CD14-positive monocyte (primary cell): Measurements from ENCODE around the gene PPP4R3B. TPM values are rescaled to one million over a fixed set of nuclear protein-coding genes. Genes with fewer than 3 reads are reported as not detected.

Experiments used
- DNase-seq, 3 donors: peaks; one replicate each; pipeline ENCODE4 v3.0.0-alpha.2; 2011 to 2022
- H2AFZ ChIP-seq: 2 replicates; pipeline ENCODE4 v1.6.0; 2012; ENCODE audit warnings: mild to moderate bottlenecking, low read depth, low read length, inconsistent platforms; ENCODE audit not compliant: insufficient read depth, poor library complexity, severe bottlenecking
- H3K27ac ChIP-seq, 2 donors: 1 replicate in 1 of 2; 2 replicates in 1 of 2; pipeline ENCODE4 v1.5.1; 2012 to 2013; ENCODE audit warnings: low read length in 2 of 2, control low read depth in 1 of 2, inconsistent platforms in 1 of 2, low read depth in 1 of 2, mild to moderate bottlenecking in 1 of 2
- H3K27me3 ChIP-seq, 2 donors: one replicate each; pipeline versions ENCODE4 v1.6.0 to v1.6.1; 2011 to 2013; ENCODE audit warnings: low read length in 2 of 2; ENCODE audit not compliant: control insufficient read depth in 2 of 2, insufficient read depth in 2 of 2
- H3K36me3 ChIP-seq, 2 donors: replicated peaks in 1 of 2; 1 replicate in 1 of 2; 2 replicates in 1 of 2; pipeline versions ENCODE4 v1.5.1 to v1.6.1; 2012 to 2013; ENCODE audit warnings: low read length in 2 of 2, control low read depth in 1 of 2, inconsistent platforms in 1 of 2, mild to moderate bottlenecking in 1 of 2; ENCODE audit not compliant: insufficient read depth in 2 of 2, control insufficient read depth in 1 of 2
- H3K4me1 ChIP-seq, 2 donors: 1 replicate in 1 of 2; 2 replicates in 1 of 2; pipeline versions ENCODE4 v1.5.1 to v1.6.1; 2012 to 2013; ENCODE audit warnings: low read length in 2 of 2, control low read depth in 1 of 2, inconsistent platforms in 1 of 2, mild to moderate bottlenecking in 1 of 2, moderate library complexity in 1 of 2; ENCODE audit not compliant: insufficient read depth in 2 of 2, control insufficient read depth in 1 of 2
- H3K4me2 ChIP-seq: replicated peaks from 2 replicates; pipeline ENCODE3; 2012; ENCODE audit warnings: low read length, moderate library complexity, mild to moderate bottlenecking; ENCODE audit not compliant: poor library complexity, severe bottlenecking; ENCODE audit errors: extremely low read depth
- H3K4me3 ChIP-seq, 3 experiments: fragments of 200-600 bp in 1 of 3; sonication (generic) in 1 of 3; replicated peaks in 1 of 3; 1 replicate in 2 of 3; 2 replicates in 1 of 3; pipeline ENCODE4 v1.5.1; 2011 to 2013; ENCODE audit warnings: low read length in 3 of 3, mild to moderate bottlenecking in 3 of 3, control low read depth in 2 of 3, low read depth in 2 of 3, inconsistent platforms in 1 of 3, moderate library complexity in 1 of 3
- H3K79me2 ChIP-seq: 2 replicates; pipeline ENCODE4 v1.6.0; 2012; ENCODE audit warnings: mild to moderate bottlenecking, control low read depth, inconsistent platforms, low read length, moderate library complexity; ENCODE audit not compliant: insufficient read depth
- H3K9ac ChIP-seq: 2 replicates; pipeline ENCODE4 v1.6.0; 2017; ENCODE audit warnings: low read length, mild to moderate bottlenecking; ENCODE audit not compliant: insufficient read depth, poor library complexity, severe bottlenecking
- H3K9me3 ChIP-seq, 2 donors: replicated peaks in 1 of 2; 1 replicate in 1 of 2; 2 replicates in 1 of 2; pipeline versions ENCODE4 v1.5.1 to v1.6.1; 2012 to 2013; ENCODE audit warnings: low read length in 2 of 2, control low read depth in 1 of 2; ENCODE audit not compliant: control insufficient read depth in 1 of 2, insufficient read depth in 1 of 2
- H4K20me1 ChIP-seq: 2 replicates; pipeline ENCODE4 v1.6.0; 2012; ENCODE audit warnings: mild to moderate bottlenecking, low read length, control low read depth, moderate library complexity; ENCODE audit not compliant: insufficient read depth
- H3K27ac Mint-ChIP-seq, 7 donors: one replicate each; pipeline ENCODE4 v1.8.0; 2020; ENCODE audit warnings: mild to moderate bottlenecking in 7 of 7, mixed read lengths in 7 of 7, moderate library complexity in 6 of 7, inconsistent platforms in 2 of 7
- H3K27me3 Mint-ChIP-seq, 3 donors: one replicate each; pipeline ENCODE4 v1.8.0; 2021 to 2022; ENCODE audit warnings: low read depth in 3 of 3, mild to moderate bottlenecking in 3 of 3, mixed read lengths in 3 of 3, moderate library complexity in 3 of 3, inconsistent platforms in 1 of 3
- H3K36me3 Mint-ChIP-seq, 2 donors: one replicate each; pipeline ENCODE4 v1.8.0; 2020; ENCODE audit warnings: mixed read lengths in 2 of 2, inconsistent platforms in 1 of 2, mild to moderate bottlenecking in 1 of 2
- H3K4me1 Mint-ChIP-seq: one replicate; pipeline ENCODE4 v1.8.0; 2020; ENCODE audit warnings: mild to moderate bottlenecking, mixed read lengths
- H3K4me3 Mint-ChIP-seq, 2 donors: one replicate each; pipeline ENCODE4 v1.8.0; 2020; ENCODE audit warnings: mild to moderate bottlenecking in 2 of 2, mixed read lengths in 2 of 2, moderate library complexity in 1 of 2
- H3K9me3 Mint-ChIP-seq, 7 donors: one replicate each; pipeline ENCODE4 v1.8.0; 2020 to 2022; ENCODE audit warnings: mixed read lengths in 7 of 7, mild to moderate bottlenecking in 6 of 7, moderate library complexity in 6 of 7, inconsistent platforms in 2 of 7
- CTCF ChIP-seq: fragments of 200-600 bp; IDR thresholded peaks from one replicate; pipeline ENCODE4 v1.8.0; 2022; ENCODE audit warnings: antibody characterized with exemption, mild to moderate bottlenecking
- WGBS: methylation state at CpG from one replicate; pipeline ENCODE4 v1.1.5; 2013; ENCODE audit warnings: missing lambda C conversion rate; ENCODE audit not compliant: insufficient coverage; 5-methylcytosine and 5-hydroxymethylcytosine counted together
- intact Hi-C, 2 donors: fragments of 100-400 bp; cut with micrococcal nuclease; formaldehyde crosslinking; loops; one replicate each; pipeline versions ENCODE4 v1.15.0 to v1.15.1; 2023
- polyA plus RNA-seq, 3 donors: library from polyadenylated mRNA; depleted of rRNA in 1 of 3; unstranded in 2 of 3; stranded (reverse) in 1 of 3; fragments of 300-500 nt in 2 of 3; fragments of >200 nt in 1 of 3; fragmentation: Illumina TruSeq in 2 of 3; gene quantifications; 1 replicate in 2 of 3; 2 replicates in 1 of 3; pipeline ENCODE4 v1.2.3, GENCODE V29; 2012 to 2021

Gene PPP4R3B
- polyA plus RNA-seq, 3 donors, result 13.3 to 41.1 (median 30.2) TPM

DNA sequence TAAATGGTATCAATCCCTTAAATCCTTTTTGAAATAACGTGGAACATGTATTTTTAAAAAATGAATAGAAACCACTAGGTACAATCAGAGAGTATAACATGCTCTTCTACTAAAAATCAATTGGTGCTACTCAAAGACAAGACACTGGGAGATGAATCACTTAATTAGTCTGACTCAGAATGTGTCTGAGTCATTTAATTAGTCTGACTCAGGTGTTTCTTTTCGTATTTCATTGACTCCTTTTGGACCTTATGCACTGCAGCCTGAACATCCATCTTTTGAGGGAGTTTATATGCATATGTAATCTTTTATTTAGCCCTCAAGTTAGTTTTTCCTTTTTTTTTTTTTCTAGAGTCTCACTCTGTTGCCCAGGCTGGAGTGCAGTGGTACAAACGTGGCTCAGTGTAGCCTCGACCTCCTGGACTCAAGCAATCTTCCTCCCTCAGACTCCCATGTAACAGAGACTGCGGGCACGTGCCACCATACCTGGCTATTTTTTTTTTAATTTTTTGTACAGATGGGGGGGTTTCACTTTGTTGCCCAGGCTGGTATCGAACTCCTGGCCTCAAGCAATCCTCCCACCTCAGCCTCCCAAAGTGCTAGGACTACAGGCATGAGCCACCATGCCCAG, 26.5 kb downstream of the PPP4R3B start:
- Histone ChIP-seq H3K9ac (no peak overlapping the region), H3K27me3 (no peaks in the 10 kb centered on the region), H2AFZ (no peak overlapping the region), H4K20me1 (peaks cover 79% of the 10 kb centered on the region), H3K36me3 (peaks cover 46 to 77% of the 10 kb centered on the region in 2 donors), H3K79me2 (peaks cover 73% of the 10 kb centered on the region), H3K4me3 (no peak overlapping the region), H3K4me2 (no peak overlapping the region), H3K9me3 (no peaks in the 10 kb centered on the region), H3K27ac (no peak overlapping the region), H3K4me1 (peaks cover 0 to 2% of the 10 kb centered on the region in 2 donors)
- no peaks in the 10 kb centered on the region for H3K4me1 Mint-ChIP-seq
- peak overlapping the region in 2 of 7 donors; percentile 32 to 35 for H3K27ac Mint-ChIP-seq
- DNase-seq, result peak in 1 of 3 donors; percentile 31
- no peaks in the 10 kb centered on the region for H3K9me3 Mint-ChIP-seq
- H3K4me3 Mint-ChIP-seq, result no peak overlapping the region
- WGBS, result no CpG with 5 or more reads among the region's 7 CpGs
- intact Hi-C loops, result no loop called here
- no peaks in the 10 kb centered on the region for H3K27me3 Mint-ChIP-seq
- no peak for TF ChIP-seq CTCF
- peaks cover 34 to 52% of the 10 kb centered on the region in 2 donors for H3K36me3 Mint-ChIP-seq

DNA sequence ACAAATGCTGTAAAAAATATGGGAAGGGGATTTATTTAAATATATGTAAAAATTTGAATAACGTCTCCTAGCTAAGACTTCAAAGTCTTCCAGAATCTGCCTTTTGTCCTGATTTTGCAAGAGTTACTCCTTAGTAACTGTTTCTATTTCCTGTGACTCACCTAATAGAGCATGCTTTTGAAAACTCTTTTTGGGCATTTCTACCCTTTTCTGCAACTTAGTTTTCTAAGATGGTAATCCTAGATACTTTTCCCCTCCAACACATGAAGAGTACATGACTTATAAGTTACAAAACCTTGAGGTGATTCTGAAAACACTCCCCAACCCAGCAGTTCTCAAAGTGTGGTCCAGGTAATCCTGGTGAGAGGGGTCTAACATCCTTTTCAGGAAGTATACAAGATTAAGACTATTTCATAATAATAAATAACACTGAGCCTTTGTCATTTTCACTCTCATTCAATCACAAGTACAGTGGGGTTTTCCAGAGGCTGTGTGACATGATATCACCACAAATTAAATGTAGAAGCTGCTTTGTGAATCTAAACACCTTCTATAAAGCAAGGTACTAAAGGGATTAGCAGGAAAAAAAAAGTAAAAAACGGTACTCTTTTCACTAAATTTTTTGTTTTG, 31.9 kb downstream of the PPP4R3B start:
- TF ChIP-seq CTCF, result no peak
- Histone ChIP-seq H3K4me3 (no peak overlapping the region), H3K27ac (peak overlapping the region in 1 of 2 donors; percentile 53), H3K27me3 (no peaks in the 10 kb centered on the region), H3K4me1 (peaks cover 2 to 4% of the 10 kb centered on the region in 2 donors), H4K20me1 (peaks cover 75% of the 10 kb centered on the region), H3K4me2 (no peak overlapping the region), H2AFZ (no peak overlapping the region), H3K36me3 (peaks cover 79 to 92% of the 10 kb centered on the region in 2 donors), H3K9me3 (no peaks in the 10 kb centered on the region), H3K9ac (peak overlapping the region; percentile 12), H3K79me2 (peaks cover 44% of the 10 kb centered on the region)
- Mint-ChIP-seq H3K36me3 (peaks cover 54 to 70% of the 10 kb centered on the region in 2 donors), H3K27ac (peak overlapping the region in 5 of 7 donors; percentile 16 to 65 (median 53)), H3K9me3 (no peaks in the 10 kb centered on the region), H3K4me1 (peaks cover 5% of the 10 kb centered on the region), H3K27me3 (no peaks in the 10 kb centered on the region), H3K4me3 (no peak overlapping the region)
- DNase-seq, result peak in 1 of 3 donors; percentile 47
- intact Hi-C loops, result no loop called here
- no CpG with 5 or more reads among the region's 2 CpGs for whole genome bisulfite sequencing
